HFFc6 (cell line): Measurements from ENCODE around the gene FAM131C. TPM values are rescaled to one million over a fixed set of nuclear protein-coding genes. Genes with fewer than 3 reads are reported as not detected.

Source experiments
- DNase-seq: peaks from one replicate; pipeline ENCODE4 v3.0.0-alpha.2; 2018
- H3K27ac Mint-ChIP-seq: 2 replicates; pipeline ENCODE4 v1.8.0; 2020; ENCODE audit warnings: mild to moderate bottlenecking, mixed read lengths
- H3K27me3 Mint-ChIP-seq: 2 replicates; pipeline ENCODE4 v1.8.0; 2021; ENCODE audit warnings: mild to moderate bottlenecking, moderate library complexity, mixed read lengths; ENCODE audit not compliant: insufficient read depth
- H3K36me3 Mint-ChIP-seq: 2 replicates; pipeline ENCODE4 v1.8.0; 2021; ENCODE audit warnings: low read depth, mixed read lengths
- H3K4me1 Mint-ChIP-seq: 2 replicates; pipeline ENCODE4 v1.8.0; 2020; ENCODE audit warnings: low read depth, mixed read lengths
- H3K4me3 Mint-ChIP-seq: 2 replicates; pipeline ENCODE4 v1.8.0; 2020; ENCODE audit warnings: mild to moderate bottlenecking, moderate library complexity, mixed read lengths
- H3K9me3 Mint-ChIP-seq: 2 replicates; pipeline ENCODE4 v1.8.0; 2020; ENCODE audit warnings: mild to moderate bottlenecking, mixed read lengths
- total RNA-seq, 6 experiments: library from RNA; stranded (reverse); fragmentation: NEBNext Ultra II Directional; extraction: Animal tissue kit (Norgen Biotek cat#: 25700); gene quantifications; 2 replicates in 1 of 6; 3 replicates in 5 of 6; pipeline ENCODE4 v1.2.3, GENCODE V29; 2021
- TF ChIP-seq, protein P1 (sequence below): fragments of 200-600 bp; sonication (generic); IDR thresholded peaks from 2 replicates; pipeline ENCODE4 v1.5.0; 2021; ENCODE audit warnings: antibody characterized with exemption, mild to moderate bottlenecking

Gene FAM131C
- total RNA-seq, 6 experiments from 2014 or later = 0.26 to 1.3 (median 0.74) TPM

DNA sequence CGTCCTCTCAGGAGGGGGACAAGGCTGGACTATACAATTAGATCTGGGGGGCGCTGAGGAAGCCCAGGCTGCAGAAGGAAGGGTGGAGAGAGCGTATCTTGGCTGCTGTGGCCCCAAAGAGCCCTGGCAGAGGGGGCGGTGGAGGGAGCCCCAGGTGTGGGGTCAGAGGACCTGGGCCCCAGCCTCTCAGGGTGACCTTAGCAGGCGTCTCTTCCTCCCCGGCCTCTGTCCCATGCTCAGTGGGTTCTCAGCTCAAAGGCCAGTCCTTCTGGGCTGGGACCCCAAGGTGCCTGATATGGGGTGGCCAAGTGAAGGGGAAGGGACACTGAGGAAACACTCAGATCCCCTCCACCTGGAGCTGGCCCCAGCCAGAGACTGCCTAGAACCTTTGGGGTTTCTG, 1.8 kb downstream of the FAM131C start:
- TF ChIP-seq, protein P1, sequence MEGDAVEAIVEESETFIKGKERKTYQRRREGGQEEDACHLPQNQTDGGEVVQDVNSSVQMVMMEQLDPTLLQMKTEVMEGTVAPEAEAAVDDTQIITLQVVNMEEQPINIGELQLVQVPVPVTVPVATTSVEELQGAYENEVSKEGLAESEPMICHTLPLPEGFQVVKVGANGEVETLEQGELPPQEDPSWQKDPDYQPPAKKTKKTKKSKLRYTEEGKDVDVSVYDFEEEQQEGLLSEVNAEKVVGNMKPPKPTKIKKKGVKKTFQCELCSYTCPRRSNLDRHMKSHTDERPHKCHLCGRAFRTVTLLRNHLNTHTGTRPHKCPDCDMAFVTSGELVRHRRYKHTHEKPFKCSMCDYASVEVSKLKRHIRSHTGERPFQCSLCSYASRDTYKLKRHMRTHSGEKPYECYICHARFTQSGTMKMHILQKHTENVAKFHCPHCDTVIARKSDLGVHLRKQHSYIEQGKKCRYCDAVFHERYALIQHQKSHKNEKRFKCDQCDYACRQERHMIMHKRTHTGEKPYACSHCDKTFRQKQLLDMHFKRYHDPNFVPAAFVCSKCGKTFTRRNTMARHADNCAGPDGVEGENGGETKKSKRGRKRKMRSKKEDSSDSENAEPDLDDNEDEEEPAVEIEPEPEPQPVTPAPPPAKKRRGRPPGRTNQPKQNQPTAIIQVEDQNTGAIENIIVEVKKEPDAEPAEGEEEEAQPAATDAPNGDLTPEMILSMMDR = no peak
- Mint-ChIP-seq H3K36me3 (no peaks in the 10 kb centered on the region), H3K4me1 (peaks cover 43% of the 10 kb centered on the region), H3K4me3 (no peak overlapping the region), H3K27ac (no peak overlapping the region; the same call in 1 of the 2 replicates), H3K9me3 (no peaks in the 10 kb centered on the region), H3K27me3 (peaks cover 9% of the 10 kb centered on the region; the same call in 1 of the 2 replicates)
- no peak for DNase-seq

DNA sequence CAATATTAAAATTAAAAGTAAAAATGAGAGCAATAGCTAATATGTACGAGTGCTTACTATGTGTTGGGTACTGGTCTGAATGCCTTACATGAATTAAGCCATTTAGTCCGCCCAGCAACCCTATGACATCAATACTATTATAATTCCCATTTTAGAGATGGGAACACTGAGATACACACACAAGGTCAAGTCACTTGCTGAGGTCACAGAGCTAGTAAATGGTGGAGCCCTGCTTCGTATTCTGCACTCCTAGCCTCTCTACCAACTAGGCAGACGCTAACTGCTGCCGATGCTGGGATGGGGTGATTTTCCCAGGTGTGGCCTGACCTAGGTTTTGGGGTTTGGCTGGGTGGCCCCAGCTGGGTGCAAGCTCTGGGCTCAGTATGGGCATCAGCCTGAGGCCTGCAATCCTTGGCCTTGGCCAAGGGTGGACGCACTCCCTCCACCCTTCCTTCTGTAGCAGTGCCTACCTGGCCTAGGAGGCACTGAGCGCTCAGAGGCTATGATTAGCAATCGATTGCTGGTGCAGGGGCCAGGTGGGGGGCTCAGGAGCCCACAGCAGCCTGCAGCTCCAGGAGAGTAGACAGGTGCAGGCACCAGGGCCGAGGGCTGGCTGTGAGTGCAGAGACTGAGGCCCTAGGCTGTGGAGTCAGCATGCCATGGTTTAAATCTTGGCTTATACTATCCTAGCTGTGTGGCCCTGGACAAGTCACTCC, 2.7 kb downstream of the FAM131C start:
- no peak for DNase-seq
- Mint-ChIP-seq H3K4me1 (peaks cover 35% of the 10 kb centered on the region), H3K27ac (no peak overlapping the region), H3K27me3 (peaks cover 5% of the 10 kb centered on the region; the same call in 1 of the 2 replicates), H3K36me3 (no peaks in the 10 kb centered on the region), H3K4me3 (no peak overlapping the region), H3K9me3 (no peaks in the 10 kb centered on the region)
- TF ChIP-seq, protein P1 = no peak

DNA sequence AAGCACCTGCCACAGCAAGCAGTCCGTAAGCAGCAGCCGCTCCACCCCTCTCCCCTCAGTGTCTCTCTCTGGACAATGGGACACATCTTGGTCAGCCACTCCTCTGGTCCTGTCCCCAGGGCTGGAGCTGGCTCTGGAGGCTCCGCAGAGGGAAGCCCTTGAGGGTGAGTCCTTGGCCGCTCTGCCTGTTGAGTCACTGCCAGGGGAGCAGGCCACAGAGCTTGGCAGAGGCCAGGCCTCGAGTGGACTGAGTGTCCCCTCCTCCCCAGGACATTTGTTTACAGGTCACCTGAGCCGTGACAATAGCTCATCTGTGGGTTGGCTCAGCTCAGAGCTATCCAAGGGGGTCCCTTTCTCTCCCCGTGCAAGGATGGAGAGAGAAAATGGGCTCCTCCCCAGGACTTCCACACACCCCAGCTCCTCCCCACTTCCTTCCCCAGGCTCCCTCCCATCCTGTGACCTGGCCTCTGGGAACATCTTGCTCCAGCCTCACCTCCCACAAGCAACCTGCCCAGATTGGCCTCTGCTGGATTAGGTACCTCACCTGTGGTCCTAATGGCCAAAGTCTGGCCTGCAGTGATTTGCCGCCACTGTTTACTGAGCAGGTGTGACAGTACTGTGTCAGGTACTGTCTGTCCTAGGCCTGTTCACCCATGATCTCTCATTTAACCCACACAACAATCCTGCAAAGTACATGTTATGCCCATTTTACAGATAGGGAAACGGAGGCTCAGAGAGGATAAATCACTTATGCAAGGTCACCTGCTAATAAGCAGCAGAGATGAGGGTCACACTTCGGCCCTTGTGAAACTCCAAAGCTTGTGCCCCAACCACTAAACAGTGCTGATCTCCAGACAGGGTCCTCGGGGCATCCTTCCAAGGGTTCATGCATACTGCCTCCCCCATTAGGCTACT, 4.8 kb downstream of the FAM131C start:
- Mint-ChIP-seq H3K4me1 (peaks cover 22% of the 10 kb centered on the region), H3K4me3 (no peak overlapping the region; the same call in 1 of the 2 replicates), H3K9me3 (no peaks in the 10 kb centered on the region), H3K27me3 (peaks cover 11% of the 10 kb centered on the region), H3K27ac (no peak overlapping the region; the same call in 1 of the 2 replicates), H3K36me3 (no peaks in the 10 kb centered on the region)
- TF ChIP-seq, protein P1 = no peak
- DNase-seq = peak; percentile 65

DNA sequence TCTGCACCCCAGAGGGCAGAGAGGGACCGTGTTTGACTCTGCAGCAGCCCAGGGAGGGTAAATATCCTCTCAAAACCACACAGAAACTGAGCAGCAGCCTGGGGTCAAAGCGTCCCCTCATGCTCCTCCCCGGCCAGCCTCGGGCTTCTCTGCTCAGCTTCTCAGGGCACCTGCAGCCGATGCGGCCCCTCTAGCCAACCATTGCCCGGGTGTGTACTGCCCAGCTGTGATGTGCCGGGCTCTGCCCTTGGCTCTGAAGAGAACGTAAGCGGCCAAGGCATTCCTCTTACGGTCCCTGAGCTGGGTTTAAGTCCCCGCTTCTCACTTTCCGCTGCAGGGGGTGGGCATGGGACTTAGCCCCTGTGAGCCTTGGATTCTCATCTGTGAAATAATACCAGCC, 5.5 kb downstream of the FAM131C start:
- no peak overlapping the region for H3K27ac Mint-ChIP-seq
- TF ChIP-seq, protein P1 = no peak
- no peaks in the 10 kb centered on the region for H3K9me3 Mint-ChIP-seq
- H3K4me1 Mint-ChIP-seq = peaks cover 21% of the 10 kb centered on the region
- H3K36me3 Mint-ChIP-seq = no peaks in the 10 kb centered on the region
- DNase-seq = no peak
- peaks cover 14% of the 10 kb centered on the region for H3K27me3 Mint-ChIP-seq
- H3K4me3 Mint-ChIP-seq = no peak overlapping the region; the same call in 1 of the 2 replicates

DNA sequence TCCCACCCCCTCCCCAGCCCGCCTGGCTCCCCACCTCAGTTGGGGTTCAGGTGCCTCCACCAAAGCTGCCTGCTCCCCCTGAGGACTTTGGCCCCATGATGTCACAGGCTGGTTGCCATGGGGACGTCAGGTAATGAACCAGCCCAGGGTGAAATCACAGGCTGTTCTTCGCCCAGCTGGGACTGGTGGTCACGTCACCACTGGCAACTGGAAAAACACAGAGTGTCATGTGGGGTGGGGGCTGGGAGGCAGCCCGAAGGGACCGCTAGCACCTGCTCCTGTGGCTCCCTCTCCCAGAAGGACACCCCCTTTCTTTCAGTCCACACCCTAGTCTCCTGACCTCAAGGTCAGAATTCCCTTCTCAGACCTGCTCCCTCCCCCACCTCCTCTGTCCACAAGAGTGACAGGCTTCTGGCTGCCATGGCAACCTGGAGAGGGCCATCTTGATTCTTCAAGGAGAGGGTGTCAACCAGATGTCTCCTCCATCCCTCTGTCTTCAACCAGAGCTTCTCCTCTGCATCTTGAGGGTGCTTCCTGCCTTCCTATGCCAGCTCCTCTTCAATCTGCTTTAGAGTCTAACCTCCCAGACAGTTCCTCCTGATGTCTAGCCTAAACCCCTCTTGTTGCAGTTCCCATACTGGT, 6.2 kb downstream of the FAM131C start:
- Mint-ChIP-seq H3K9me3 (no peaks in the 10 kb centered on the region), H3K27ac (no peak overlapping the region), H3K36me3 (no peaks in the 10 kb centered on the region), H3K4me1 (peaks cover 21% of the 10 kb centered on the region), H3K4me3 (no peak overlapping the region), H3K27me3 (peaks cover 14% of the 10 kb centered on the region)
- no peak for DNase-seq
- TF ChIP-seq, protein P1 = no peak
